Measurements from ENCODE around the gene EXD3.

The EXD3 gene

DNA sequence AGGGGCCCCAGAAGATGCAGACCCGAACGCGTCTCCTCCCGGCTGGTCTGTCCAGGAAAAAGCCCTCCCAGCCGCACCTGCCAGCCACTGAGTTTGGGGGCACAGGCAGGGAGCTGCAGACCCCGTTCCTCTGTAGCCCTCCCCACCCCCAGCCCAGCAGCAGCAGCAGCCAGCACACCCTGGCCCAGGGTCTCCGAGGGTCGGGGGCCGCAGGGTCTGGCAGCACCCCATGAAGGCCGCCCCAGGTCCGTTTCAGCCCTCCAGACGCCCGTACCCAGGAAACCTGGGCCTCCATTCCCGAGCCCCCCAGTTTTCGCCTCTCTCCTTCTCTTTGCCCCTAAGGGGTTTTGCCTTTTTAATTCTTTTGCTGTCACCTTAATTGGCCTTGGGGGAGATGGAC is 19.7 kb downstream of the EXD3 start:
- TF ChIP-seq, protein P1, sequence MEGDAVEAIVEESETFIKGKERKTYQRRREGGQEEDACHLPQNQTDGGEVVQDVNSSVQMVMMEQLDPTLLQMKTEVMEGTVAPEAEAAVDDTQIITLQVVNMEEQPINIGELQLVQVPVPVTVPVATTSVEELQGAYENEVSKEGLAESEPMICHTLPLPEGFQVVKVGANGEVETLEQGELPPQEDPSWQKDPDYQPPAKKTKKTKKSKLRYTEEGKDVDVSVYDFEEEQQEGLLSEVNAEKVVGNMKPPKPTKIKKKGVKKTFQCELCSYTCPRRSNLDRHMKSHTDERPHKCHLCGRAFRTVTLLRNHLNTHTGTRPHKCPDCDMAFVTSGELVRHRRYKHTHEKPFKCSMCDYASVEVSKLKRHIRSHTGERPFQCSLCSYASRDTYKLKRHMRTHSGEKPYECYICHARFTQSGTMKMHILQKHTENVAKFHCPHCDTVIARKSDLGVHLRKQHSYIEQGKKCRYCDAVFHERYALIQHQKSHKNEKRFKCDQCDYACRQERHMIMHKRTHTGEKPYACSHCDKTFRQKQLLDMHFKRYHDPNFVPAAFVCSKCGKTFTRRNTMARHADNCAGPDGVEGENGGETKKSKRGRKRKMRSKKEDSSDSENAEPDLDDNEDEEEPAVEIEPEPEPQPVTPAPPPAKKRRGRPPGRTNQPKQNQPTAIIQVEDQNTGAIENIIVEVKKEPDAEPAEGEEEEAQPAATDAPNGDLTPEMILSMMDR (IDR thresholded peaks at IDR 0.05; ENCODE audit: insufficient read depth, missing control alignments), result no peak

DNA sequence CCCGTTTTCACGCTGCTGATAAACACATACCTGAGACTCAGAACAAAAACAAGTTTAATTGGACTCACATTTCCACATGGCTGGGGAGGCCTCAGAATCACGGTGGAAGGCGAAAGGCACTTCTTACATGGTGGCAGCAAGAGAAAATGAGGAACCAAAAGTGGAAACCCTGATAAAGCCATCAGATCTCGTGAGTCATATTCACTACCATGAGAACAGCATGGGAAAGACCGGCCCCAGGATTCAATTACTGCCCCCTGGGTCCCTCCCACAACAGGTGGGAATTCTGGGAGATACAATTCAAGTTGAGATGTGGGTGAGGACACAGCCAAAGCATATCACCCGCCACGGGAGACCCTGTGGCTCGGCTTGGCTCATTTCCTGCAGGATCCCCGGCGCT is 20.2 kb downstream of the EXD3 start:
- TF ChIP-seq, protein P1 (IDR thresholded peaks at IDR 0.05; ENCODE audit: insufficient read depth, missing control alignments), result no peak
- DNase-seq (ENCODE audit: insufficient read length, low spot score) (no peak), FAIRE-seq (no peak)

More for the DNA sequence above, 19.7 kb downstream of the EXD3 start:
- FAIRE-seq (no peak), DNase-seq (ENCODE audit: insufficient read length, low spot score) (no peak)

DNA sequence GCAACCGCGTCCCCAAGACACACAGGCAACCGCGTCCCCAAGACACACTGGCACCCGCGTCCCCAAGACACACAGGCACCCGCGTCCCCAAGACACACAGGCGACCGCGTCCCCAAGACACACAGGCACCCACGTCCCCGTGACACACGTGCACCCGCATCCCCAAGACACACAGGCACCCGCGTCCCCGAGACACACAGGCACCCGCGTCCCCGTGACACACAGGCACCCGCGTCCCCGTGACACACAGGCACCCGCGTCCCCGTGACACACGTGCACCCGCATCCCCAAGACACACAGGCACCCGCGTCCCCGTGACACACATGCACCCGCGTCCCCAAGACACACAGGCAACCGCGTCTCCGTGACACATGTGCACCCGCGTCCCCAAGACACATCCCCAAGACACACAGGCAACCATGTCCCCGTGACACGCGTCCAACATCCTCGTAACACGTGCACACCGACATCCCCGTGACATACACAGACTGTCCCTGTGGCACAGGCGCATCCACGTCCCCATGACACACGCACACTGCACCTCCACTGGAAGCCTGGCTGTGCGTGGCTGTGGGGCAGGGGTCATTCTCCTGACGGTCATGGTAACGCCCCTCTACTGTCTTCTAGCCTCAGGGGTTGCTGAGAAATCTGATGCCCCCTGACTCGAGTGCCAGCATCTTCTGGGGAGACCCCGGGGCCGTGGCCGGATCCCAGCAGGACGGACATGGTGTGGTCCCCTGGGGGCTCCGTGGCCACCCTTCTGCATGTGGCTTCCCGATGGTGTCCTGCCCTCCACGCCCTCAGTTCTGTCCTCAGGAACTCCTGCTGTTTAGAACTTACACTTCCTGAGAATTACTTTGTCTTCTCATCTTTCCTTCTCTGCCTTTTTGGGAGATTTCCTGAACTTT is 24.1 kb downstream of the EXD3 start:
- DNase-seq (ENCODE audit: insufficient read length, low spot score) (no peak), FAIRE-seq (no peak)
- TF ChIP-seq, protein P1 (IDR thresholded peaks at IDR 0.05; ENCODE audit: insufficient read depth, missing control alignments), result no peak

DNA sequence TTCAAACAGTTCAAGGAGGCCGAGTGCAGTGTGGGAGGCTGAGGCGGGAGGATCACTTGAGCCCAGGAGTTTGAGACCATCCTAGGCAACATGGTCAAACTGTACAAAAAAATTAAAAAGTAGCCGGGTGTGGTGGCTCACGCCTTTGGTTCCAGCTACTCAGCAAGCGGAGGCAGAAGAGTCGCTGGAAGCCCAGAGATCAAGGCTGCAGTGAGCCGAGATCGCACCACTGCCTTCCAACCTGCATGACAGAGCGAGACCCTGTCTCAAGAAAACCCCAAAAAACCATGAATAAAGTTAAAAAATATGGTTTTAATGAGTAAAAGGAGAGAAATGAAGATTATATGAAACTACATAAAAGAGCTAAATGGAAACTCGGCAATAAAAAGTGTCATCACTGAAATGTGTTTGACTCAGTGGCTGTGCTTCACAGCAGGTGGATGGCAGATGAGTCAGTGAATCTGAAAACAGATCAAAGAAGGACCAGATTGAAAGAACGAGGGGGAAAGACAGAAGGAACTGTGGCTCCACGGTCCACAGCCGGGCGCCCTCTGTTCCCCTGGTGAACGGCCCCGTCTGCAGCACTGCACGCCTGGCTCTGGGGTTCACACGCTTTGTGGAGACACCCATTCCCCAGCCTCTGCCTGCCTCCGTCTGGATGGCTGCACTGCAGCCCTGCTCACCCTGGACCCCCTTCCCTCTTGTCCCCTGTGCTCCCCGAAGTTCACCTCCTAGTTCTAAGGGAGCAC is 25.1 kb downstream of the EXD3 start:
- TF ChIP-seq, protein P1 (IDR thresholded peaks at IDR 0.05; ENCODE audit: insufficient read depth, missing control alignments), result no peak
- DNase-seq (ENCODE audit: insufficient read length, low spot score) (no peak), FAIRE-seq (no peak)

DNA sequence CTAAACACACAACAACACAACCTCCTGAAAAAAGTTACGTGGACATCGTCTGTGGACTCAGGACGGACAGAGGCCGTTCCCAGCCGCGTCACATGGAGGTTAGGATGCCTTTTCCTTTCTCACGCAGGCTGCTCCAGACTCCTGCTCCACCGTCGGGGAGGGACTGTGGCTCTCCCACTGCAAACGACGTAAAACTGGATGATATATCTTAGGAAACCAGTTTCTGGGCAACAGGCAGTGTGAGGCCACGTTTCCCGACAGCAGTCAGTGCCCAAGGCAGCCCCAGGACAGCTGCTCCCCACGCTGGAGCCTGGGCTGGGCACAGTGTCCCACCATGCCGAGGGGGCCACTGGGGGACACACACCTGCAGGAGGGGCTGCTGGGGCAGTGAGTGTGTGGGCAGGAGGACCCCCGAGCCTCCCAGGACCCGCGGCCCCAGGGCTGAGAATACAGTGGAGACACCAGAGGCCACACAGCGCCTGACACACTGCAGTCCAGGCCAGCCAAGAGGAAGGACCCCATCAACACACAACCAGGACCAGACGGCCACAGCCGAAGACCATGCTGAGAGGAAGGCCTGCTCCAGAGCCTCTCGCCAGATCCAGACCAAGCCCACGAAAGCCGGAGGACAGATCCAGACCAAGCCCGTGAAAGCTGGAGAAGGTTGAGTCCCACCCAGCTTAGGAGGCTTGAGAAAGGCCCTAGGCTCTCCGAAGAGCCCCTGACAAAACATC is 26.2 kb downstream of the EXD3 start:
- TF ChIP-seq, protein P1 (IDR thresholded peaks at IDR 0.05; ENCODE audit: insufficient read depth, missing control alignments), result no peak
- no peak for DNase-seq (ENCODE audit: insufficient read length, low spot score)
- no peak for FAIRE-seq

DNA sequence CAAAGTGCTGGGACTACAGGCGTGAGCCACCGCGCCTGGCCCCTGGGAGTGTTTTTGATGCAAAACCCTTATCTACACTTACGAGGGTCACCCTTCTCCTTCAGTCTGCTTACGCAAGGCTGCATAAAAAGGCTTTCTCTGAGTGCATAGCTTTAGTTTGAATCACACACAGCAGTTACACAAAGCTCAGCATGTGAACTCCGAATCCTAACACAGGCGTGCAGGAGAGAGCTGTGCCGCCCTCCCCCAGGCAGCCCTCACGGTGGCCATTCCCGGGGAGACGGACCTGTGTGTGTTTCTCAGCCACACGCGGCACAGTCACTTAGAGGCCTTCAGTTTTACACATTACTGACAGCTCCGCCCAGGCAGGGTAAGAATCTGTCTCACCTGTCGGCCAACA is 26.7 kb downstream of the EXD3 start:
- TF ChIP-seq, protein P1 (IDR thresholded peaks at IDR 0.05; ENCODE audit: insufficient read depth, missing control alignments), result no peak
- FAIRE-seq (no peak), DNase-seq (ENCODE audit: insufficient read length, low spot score) (no peak)
